Nephron (organoid): ENCODE data around the gene SRSF8.
A peak's percentile ranks its signal among the peaks of the same experiment; 100 is the strongest.

ENCODE experiments used
- H3K27ac Mint-ChIP-seq, 3 experiments: 2 replicates each; pipeline ENCODE4 v1.8.0; 2020; ENCODE audit warnings: mixed read lengths in 3 of 3, mild to moderate bottlenecking in 2 of 3, moderate library complexity in 1 of 3
- H3K27me3 Mint-ChIP-seq: 2 replicates; pipeline ENCODE4 v1.8.0; 2021; ENCODE audit warnings: low read depth, mild to moderate bottlenecking, moderate library complexity, mixed read lengths
- H3K36me3 Mint-ChIP-seq: 2 replicates; pipeline ENCODE4 v1.8.0; 2020; ENCODE audit warnings: low read depth, mixed read lengths
- H3K4me1 Mint-ChIP-seq: 2 replicates; pipeline ENCODE4 v1.8.0; 2020; ENCODE audit warnings: mixed read lengths
- H3K4me3 Mint-ChIP-seq, 3 experiments: 2 replicates each; pipeline ENCODE4 v1.8.0; 2020; ENCODE audit warnings: mild to moderate bottlenecking in 3 of 3, mixed read lengths in 3 of 3, moderate library complexity in 2 of 3
- H3K9me3 Mint-ChIP-seq: 2 replicates; pipeline ENCODE4 v1.8.0; 2020; ENCODE audit warnings: mixed read lengths
- TF ChIP-seq, protein P1 (sequence below), 3 experiments: fragments of 200-600 bp; sonication (generic); IDR thresholded peaks; one replicate each; pipeline ENCODE4 v1.5.0; 2021; ENCODE audit warnings: antibody characterized with exemption in 3 of 3; ENCODE audit not compliant: unreplicated experiment in 3 of 3

The SRSF8 gene

DNA sequence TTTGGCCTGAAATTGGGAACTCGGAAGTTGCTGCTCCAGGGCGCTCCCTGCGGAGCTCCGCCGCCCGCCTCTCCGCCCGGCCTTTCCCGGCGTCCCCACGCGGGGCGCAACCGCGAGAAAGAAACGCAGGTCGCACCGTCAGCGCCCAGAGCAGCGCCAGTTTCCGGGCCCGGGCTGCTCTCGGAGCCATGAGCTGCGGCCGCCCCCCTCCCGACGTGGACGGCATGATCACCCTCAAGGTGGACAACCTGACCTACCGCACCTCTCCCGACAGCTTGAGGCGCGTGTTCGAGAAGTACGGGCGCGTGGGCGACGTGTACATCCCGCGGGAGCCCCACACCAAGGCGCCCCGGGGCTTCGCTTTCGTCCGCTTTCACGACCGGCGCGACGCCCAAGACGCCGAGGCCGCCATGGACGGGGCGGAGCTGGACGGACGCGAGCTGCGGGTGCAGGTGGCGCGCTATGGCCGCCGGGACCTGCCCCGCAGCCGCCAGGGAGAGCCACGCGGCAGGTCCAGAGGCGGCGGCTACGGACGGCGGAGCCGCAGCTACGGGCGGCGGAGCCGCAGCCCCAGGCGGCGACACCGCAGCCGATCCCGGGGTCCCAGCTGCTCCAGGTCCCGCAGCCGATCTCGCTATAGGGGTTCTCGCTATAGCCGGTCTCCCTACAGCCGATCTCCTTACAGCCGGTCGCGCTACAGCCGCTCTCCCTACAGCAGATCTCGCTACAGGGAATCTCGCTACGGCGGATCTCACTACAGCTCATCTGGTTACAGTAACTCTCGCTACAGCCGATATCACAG is 521 bp downstream of the SRSF8 start:
- TF ChIP-seq, protein P1, sequence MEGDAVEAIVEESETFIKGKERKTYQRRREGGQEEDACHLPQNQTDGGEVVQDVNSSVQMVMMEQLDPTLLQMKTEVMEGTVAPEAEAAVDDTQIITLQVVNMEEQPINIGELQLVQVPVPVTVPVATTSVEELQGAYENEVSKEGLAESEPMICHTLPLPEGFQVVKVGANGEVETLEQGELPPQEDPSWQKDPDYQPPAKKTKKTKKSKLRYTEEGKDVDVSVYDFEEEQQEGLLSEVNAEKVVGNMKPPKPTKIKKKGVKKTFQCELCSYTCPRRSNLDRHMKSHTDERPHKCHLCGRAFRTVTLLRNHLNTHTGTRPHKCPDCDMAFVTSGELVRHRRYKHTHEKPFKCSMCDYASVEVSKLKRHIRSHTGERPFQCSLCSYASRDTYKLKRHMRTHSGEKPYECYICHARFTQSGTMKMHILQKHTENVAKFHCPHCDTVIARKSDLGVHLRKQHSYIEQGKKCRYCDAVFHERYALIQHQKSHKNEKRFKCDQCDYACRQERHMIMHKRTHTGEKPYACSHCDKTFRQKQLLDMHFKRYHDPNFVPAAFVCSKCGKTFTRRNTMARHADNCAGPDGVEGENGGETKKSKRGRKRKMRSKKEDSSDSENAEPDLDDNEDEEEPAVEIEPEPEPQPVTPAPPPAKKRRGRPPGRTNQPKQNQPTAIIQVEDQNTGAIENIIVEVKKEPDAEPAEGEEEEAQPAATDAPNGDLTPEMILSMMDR (IDR thresholded peaks at IDR 0.05; ENCODE audit: unreplicated experiment in 3 of 3), result peak; percentile 59 to 64 (median 59)
- Mint-ChIP-seq H3K36me3 (peaks cover 11% of the 10 kb centered on the region), H3K27me3 (no peaks in the 10 kb centered on the region), H3K9me3 (no peaks in the 10 kb centered on the region), H3K4me1 (peaks cover 27% of the 10 kb centered on the region), H3K27ac (peak overlapping the region; percentile 99 to 100 (median 100)), H3K4me3 (peak overlapping the region; percentile 95 to 99 (median 99))

DNA sequence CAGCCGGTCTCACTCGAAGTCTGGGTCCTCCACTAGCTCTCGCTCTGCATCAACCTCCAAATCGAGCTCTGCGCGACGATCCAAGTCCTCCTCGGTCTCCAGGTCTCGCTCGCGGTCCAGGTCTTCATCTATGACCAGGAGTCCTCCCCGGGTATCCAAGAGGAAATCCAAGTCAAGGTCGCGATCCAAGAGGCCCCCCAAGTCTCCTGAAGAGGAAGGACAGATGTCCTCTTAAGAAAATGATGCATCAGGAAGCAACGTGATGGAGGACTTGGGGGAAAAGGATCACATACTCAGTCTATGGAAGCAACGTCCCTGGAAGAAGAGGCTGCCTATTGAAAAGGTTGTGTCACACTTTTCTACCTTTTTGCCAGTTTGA is 1.1 kb downstream of the SRSF8 start:
- Mint-ChIP-seq H3K9me3 (no peaks in the 10 kb centered on the region), H3K27ac (peak overlapping the region; percentile 99 to 100 (median 100)), H3K4me1 (peaks cover 27% of the 10 kb centered on the region), H3K36me3 (peaks cover 11% of the 10 kb centered on the region), H3K27me3 (no peaks in the 10 kb centered on the region), H3K4me3 (peak overlapping the region; percentile 95 to 99 (median 99))
- TF ChIP-seq, protein P1 (IDR thresholded peaks at IDR 0.05; ENCODE audit: unreplicated experiment in 3 of 3), result no peak

DNA sequence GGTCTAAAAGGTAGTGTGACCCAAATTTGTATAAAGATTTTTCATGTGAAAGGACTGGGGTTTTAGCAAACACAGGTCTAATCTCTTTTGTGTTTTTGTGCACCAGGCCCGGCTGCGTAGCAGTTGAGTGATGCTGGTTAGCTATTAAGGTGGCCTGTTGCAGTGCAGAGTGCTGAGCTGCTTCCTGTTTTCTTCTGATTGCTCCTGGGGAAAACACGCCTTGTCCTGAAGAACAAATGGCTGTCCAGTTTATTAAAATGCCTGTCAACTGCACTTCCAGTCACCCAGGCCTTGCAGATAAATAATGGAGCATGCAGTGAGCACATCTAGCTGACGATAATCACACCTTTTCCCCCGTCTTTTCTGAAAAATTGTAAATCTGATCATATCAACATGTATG is 1.8 kb downstream of the SRSF8 start:
- Mint-ChIP-seq H3K4me1 (peaks cover 27% of the 10 kb centered on the region), H3K36me3 (peaks cover 11% of the 10 kb centered on the region), H3K27me3 (no peaks in the 10 kb centered on the region), H3K27ac (peak overlapping the region; percentile 99 to 100 (median 100)), H3K4me3 (peak overlapping the region; percentile 95 to 99 (median 99)), H3K9me3 (no peaks in the 10 kb centered on the region)
- TF ChIP-seq, protein P1 (IDR thresholded peaks at IDR 0.05; ENCODE audit: unreplicated experiment in 3 of 3), result no peak

DNA sequence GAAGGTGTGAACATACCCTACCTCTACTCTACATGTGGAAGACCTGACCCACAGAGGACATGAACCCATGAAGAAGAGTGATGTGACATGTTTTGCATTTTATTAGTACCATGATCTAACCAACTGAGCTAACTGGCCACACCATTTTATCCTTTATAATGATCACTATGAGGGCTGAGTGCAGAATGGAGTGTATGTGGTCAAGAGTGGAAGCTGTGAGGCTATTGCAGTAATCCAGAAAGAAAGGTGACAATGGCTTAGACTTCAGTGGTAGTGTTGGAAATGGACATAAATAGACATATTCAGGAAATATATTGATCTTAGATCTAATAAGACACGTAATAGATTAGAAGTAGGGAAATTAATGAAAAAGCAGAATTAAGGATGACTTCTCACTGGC is 3.8 kb downstream of the SRSF8 start:
- Mint-ChIP-seq H3K4me1 (peaks cover 46% of the 10 kb centered on the region), H3K4me3 (peak overlapping the region in 2 of 3 experiments; percentile 11 to 64), H3K27me3 (no peaks in the 10 kb centered on the region), H3K36me3 (peaks cover 11% of the 10 kb centered on the region), H3K9me3 (no peaks in the 10 kb centered on the region), H3K27ac (no peak overlapping the region)
- TF ChIP-seq, protein P1 (IDR thresholded peaks at IDR 0.05; ENCODE audit: unreplicated experiment in 3 of 3), result no peak

DNA sequence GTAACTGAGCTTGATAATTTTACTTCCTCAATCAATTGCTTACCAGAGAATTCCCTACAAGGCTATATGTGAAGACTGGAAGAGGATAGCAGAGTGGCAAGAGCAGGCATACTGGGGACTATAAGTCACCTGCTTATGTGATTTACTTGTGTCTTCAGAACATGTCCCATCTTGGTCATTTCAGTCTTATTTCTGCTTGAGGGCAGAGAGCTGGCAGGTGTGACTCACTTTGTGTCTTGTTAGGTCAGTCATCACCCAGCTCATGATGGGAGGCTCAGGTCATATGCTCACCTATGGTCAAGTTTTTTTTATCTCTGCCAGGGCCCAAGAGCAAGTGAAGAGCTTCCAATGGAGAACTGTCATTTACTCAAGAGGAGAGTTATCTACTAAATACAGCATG is 6.2 kb downstream of the SRSF8 start:
- peaks cover 57% of the 10 kb centered on the region for H3K4me1 Mint-ChIP-seq
- H3K4me3 Mint-ChIP-seq, result no peak overlapping the region
- TF ChIP-seq, protein P1 (IDR thresholded peaks at IDR 0.05; ENCODE audit: unreplicated experiment in 3 of 3), result no peak
- H3K36me3 Mint-ChIP-seq, result peaks cover 11% of the 10 kb centered on the region
- H3K27me3 Mint-ChIP-seq, result peaks cover 1% of the 10 kb centered on the region
- no peak overlapping the region for H3K27ac Mint-ChIP-seq
- no peaks in the 10 kb centered on the region for H3K9me3 Mint-ChIP-seq
